GM18868 (cell line): ENCODE measurements around the gene MRM3.
"Not testable (repeated sequence)": the region's sequence is repeated elsewhere in the genome, so short reads cannot be mapped to it uniquely, and the experiment has no call there.

Source experiments
- ATAC-seq: cut with Tn5 transposase; IDR thresholded peaks from one replicate; pipeline ENCODE4 v1.9.1; 2021; ENCODE audit warnings: mild to moderate bottlenecking, moderate library complexity; ENCODE audit not compliant: unreplicated experiment

MRM3 gene, protein sequence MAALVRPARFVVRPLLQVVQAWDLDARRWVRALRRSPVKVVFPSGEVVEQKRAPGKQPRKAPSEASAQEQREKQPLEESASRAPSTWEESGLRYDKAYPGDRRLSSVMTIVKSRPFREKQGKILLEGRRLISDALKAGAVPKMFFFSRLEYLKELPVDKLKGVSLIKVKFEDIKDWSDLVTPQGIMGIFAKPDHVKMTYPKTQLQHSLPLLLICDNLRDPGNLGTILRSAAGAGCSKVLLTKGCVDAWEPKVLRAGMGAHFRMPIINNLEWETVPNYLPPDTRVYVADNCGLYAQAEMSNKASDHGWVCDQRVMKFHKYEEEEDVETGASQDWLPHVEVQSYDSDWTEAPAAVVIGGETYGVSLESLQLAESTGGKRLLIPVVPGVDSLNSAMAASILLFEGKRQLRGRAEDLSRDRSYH

DNA sequence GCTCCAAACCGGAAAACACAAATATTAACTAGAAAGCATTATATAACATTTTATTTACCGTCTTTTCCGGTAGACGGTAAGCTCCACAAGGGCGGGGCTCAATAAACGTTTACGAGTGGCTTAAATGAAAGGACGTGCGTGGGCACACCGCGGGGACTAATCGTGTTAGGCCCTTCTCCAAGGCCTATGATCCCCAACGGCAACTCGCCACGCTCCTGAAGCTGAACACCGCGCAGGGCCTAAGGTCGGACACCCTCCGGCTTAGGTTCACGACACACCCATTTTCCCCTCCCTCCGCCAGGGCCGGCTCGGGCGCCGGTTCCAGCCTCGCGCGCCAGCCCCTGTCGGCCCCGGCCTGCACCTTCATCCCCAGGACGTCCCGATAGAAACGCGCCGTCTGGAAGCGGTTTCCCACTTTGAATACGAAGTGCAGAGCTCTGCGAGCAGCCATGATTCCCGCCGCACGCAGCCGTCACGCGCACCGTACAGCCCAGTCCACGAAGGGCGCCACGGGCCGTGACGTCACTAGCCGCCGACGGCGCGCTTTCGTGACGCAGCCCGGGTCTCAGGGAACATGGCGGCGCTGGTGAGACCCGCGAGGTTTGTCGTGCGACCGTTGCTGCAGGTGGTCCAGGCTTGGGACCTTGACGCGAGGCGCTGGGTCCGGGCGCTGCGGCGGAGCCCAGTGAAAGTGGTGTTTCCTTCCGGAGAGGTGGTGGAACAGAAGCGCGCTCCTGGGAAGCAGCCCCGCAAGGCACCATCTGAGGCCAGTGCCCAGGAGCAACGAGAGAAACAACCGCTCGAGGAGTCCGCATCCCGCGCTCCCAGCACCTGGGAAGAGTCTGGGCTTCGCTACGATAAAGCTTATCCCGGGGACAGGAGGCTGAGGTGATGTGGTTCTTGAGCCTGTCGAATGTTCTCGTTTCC, at the start of gene MRM3, which contains the start of gene GLOD4:
Gene MRM3, plus strand, starts transcription at position 549 of the 927 bp plus-strand sequence. Its CDS starts 26 bp downstream, at position 575.
Gene GLOD4, minus strand, starts transcription at position 476 of the 927 bp plus-strand sequence. Its CDS starts 25 bp downstream, at position 451.
- ATAC-seq: peak; percentile 87

DNA sequence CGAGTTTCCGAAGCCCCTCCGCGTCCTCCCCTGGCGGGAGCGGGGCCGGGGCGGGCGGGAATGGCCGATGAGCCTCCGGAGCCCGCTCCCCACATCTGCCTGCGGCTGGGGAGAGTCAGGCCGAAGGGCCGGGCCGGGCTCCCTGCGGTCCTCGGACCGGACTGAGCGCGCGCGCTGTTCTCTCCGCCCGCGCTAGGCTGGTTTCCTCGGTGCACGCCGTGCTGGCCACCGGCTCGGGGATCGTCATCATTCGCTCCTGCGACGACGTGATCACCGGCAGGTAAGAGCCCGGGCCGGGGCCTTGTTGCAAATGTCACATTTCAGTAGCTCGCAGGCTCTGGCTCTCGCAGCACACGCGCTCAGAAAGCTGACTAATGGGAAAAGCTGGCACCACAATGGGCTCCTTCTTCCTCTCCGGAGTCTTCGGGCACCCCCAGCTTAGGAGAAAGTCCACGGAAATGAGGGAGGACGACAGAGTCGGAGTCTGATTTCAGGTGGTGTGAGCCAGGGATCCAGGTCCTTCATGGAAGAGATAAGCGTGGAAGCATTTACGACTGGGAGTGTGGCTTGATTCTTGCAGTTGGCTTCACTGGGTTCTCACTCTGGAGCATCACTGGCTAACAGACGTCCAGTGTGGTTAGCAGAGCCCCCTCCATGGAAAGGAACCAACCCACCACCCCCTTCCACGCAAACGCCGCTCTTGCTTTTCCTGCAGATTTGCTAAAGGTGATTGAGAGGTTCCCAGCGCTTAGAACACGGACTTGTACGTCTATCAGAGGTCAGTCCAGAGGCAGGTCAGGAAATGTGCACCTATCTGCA, 49.0 kb upstream of the MRM3 start:
- peak; percentile 47 for ATAC-seq

DNA sequence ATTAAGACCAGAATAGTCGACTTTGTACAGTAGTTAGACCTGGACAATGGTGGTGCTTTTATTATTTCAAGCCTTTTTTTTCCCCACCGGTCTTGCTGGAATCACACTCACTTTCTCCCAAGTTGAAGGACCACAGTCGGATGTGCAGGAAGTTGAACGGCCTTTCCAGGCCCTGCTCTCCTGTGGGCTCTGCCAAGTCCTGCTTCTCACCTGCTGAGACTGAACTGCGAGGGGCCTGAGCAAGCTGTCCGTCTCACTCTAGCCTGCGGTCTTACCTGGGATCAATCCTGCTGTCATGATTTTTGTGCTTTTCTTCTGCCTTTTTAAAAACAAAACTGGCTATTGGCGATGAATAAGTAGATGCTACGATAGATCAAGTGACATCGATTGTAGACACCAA, 48.4 kb upstream of the MRM3 start:
- no peak for ATAC-seq

DNA sequence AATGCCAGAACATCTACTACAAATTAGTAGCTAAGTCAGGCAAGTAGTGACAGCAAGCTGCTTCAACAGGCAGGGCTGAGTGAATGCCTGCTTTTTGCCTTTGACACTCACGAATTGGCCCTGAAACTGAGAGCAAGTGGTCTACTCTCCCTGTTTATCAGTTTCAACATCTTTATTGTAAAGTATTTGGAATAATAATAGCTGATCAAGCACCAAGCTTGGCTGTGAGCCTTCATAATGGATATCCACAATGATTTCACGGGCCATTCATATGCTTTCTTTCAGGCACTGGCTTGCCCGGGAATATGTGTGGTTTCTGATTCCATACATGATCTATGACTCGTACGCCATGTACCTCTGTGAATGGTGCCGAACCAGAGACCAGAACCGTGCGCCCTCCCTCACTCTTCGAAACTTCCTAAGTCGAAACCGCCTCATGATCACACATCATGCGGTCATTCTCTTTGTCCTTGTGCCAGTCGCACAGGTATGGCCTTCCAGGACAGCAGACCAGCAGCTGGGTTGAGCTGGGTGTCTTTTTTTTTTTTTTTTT, 44.5 kb upstream of the MRM3 start:
- ATAC-seq: no peak

DNA sequence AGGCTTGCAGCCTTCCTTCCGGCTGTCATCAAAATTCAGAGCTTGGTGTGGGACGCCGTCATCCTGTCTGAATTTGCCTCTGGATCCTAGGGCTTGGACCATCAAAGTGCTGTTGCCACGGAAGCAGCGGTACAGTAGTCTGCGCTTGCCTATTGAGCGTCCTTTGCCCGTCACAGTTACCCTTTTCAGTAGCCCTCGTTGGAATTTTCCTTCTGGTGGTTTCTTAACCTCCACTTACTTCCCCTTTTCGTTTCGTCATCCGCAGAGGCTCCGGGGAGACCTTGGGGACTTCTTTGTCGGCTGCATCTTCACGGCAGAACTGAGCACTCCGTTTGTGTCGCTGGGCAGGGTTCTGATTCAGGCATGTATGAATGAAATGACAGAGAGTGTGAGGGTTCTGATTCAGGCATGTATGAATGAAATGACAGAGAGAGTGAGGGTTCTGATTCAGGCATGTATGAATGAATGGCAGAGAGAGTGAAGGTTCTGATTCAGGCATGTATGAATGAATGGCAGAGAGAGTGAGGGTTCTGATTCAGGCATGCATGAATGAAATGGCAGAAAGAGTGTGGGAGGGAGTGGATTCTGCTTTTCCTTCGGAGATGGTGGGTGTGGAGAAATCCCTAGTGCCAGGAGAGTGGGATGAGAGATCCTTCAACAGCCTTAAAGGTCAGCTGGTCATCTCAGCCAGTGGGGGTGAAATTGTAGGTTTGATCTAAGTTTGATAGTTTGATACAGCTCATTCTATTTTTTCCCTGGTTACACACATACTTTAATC, 41.7 kb upstream of the MRM3 start:
- ATAC-seq: peak; percentile 80

DNA sequence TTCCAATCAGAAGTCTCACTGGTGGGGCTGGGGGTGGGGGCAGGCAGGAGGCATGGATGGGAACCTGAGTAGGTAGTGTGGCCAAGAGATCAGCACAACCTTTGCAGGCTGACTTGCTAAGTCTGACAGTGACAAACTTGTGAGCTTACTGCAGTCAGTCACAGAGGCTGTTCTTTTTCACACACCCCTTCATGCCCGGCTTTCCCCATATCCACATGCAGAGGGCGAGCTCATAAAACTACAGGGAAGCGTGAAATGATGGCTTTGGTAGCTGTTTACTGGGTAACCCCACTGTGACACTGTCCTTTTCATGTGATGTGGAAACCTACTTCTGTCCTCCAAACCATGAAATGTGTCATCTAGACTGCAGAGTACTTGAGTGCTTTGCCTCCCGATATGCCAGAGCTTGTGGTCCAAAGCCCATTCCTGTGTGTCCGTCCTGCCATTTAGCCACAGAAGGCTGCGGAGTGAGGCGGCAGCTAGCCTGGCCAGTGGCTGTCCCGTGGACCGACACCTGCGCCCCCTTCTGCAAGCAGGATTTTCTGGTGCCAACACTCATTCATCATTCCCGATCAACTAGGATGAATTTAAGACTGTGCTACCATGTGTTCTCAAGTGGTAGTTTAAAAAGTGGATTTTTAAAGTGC, 39.9 kb upstream of the MRM3 start:
- no peak for ATAC-seq

DNA sequence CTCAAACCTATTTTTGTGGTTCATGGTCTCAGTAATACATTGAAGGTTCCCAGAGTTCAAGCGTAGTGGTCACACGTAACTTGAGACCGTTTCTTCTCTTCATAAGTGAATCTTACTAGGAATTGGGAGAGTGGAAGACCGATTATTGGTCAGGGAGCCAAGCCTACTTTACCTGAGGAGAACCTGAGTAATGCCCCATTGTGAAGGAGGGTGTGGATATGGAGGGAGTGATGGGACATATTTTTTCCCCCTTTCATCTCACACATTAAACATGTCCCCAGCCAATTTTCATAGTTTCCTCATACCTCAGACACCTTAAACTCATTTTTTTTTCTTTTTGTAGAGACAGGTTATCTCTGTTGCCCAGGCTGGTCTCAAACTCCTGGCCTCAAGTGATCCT, 39.0 kb upstream of the MRM3 start:
- no peak for ATAC-seq

DNA sequence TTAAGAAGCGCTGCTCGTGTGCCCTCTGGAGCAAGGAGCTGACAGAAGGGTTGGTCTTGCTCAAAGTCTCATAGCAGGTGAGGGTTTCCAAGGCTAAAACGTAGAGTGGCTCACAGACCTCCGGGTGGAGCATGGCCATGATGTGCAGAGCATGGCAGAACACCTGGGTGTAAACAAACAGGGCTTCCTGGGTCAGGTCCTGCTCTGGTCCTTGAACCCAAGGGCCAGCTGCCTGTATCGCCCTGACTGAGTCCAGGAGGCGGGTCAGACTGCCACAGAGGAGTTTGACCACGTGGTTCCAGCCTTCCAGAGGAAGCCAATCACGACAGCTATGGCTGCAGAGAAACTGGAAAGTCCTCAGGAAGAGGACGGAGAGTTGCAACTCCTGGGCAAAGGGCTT, 37.2 kb upstream of the MRM3 start:
- ATAC-seq: no peak

DNA sequence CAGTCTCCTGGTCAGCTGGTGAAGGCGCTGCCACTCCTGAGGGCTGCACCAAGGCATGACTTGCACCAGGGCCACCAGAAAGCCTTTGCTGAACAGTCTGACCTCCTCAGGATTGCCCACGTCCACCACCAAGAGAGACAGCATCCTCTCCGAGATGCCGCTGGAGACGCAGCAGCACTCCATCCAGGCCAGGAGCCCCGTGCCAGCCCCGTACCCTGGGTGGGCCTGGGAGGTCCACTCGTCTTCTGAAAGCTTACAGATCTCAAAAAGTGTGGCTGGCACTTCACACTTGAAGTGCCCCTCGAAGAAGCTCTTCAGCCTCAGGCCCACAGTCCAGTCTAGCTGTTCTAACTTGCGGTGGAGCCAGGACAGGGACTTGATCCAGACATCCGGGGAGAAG, 36.7 kb upstream of the MRM3 start:
- ATAC-seq: no peak

DNA sequence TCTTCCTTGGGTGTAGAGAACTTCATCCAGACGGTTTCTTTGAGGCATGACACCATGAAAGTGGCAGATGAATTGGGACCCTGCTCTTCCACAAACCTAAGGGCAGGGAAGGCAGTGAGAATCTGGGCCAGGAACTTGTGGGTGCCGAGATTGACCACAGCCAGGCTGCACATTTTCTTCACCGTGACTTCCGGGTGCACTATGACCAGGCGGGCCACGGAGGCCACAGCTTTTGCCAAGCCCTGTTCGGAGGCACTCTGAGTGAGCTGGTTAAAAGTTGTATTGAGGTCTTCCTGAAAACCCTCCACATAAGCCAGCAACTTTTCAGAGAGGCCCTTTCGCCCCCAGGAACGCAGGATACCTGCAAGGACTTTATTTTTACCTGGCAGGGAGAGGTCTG, 36.0 kb upstream of the MRM3 start:
- ATAC-seq: no peak

DNA sequence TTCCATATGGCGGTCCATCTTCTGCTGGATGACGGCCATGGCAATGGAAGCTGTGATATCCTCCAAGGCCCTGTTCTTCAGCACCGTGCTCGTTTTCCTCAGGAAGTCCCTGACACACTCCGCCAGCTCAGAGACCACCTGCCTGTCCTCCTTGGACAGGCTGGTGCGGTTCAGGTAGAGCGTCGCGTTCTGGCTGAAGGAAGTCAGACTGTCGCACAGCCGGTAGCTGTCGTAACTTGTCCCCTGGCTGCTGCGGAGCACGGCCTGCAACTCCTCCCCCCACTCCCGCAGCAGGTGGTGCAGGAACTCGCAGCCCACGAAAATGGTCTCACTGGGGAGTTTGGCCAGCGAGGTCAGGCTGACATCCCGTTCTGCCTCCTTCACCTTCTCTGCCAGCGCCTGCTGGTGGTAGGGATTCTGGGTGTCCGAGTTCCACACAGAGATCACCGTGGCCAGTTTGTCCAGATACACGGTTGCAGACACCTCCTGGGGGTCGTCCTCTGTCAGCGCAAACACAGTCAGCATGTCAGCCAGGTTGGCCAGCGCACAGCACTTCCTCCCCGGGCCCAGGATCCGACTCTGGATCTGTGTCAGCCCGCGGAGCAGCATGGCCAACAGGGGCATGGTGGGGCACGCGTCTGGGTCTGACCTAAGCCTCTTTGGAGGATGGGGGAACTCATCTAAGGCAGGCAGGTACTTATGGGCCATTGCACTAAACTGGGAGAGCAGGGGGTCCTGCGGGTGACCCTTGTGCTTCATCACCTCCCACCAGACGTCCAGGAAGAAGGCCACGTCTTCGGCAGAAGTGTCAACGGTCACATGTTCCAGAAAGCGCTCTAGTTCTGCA, 35.1 kb upstream of the MRM3 start:
- no peak for ATAC-seq

DNA sequence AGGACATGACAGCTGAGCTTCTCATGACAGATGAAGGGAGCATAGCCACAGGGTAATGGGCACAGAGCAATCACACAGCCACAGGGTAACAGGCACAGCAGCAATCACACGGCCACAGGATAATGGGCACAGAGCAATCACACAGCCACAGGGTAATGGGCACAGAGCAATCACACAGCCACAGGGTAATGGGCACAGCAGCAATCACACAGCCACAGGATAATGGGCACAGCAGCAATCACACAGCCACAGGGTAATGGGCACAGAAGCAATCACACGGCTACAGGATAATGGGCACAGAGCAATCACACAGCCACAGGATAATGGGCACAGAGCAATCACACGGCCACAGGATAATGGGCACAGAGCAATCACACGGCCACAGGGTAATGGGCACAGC, 33.5 kb upstream of the MRM3 start:
- ATAC-seq: not testable (repeated sequence)

DNA sequence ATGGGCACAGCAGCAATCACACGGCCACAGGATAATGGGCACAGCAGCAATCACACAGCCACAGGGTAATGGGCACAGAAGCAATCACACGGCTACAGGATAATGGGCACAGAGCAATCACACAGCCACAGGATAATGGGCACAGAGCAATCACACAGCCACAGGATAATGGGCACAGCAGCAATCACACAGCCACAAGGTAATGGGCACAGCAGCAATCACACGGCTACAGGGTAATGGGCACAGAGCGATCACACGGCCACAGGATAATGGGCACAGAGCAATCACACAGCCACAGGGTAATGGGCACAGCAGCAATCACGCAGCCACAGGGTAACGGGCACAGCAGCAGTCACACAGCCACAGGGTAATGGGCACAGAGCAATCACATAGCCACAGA, 32.8 kb upstream of the MRM3 start:
- not testable (repeated sequence) for ATAC-seq

DNA sequence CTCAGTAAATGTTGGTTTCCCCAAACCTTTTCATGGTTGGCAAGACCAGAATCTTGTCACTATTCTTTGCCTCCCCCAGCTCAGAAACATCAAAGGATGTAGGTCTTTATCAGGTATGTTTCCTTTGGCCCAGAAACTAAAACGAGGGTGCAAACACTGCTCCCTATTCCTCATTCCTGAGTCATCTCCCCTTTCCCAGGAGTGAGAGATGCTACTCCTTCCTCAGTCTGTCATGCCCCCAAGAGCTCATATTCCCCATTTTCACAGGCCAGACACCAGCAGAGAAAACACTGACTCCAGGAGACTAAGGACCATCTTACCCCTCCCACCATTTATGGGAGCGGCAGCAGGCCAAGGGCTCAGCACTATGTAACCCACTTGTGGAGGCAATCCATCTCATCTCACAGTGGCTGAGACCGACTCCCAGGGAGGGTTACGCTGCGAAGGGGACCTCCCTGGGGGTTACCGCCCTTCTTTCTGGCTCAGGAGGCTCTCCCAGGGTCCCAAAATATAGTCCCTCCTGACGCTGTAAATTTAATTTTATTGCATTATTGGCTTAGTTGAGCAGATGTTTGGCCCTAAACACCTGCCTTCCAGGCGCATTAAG, 31.6 kb upstream of the MRM3 start:
- no peak for ATAC-seq

DNA sequence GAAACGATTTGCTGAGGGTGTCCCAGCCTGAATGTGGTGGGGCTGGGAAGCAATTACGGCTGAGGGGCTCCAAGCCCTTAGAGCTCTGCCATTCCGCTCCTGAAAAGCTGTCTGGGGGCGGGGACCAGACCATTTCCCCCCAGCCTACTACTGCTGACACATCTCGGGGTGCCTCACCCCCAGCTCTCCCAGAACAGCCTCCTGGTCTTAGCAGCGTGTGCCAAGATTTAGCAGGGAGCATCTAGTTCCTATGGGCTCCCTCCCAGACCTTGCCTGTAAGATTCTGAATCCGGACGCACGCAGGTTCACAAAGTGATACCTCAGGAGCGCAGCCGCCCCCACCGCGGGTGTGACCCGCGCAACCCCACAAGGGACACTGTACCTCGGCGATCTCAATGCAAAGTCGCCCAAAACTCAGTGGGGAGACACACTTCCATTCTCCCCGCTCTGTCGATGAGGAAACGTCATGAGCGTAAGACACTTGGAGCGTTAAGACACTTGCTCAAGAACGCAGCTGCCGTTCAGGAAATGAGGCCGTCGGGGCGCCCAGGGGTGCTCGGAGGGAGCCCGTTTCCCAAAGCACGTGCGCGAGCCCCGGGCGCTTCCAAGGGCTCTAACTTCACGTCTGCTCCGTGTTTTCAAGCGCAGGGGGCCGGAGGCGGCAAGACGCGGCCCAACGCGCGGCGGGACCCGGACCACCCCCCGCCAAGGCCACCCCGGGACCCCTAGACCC, 30.7 kb upstream of the MRM3 start:
- peak; percentile 17 for ATAC-seq

DNA sequence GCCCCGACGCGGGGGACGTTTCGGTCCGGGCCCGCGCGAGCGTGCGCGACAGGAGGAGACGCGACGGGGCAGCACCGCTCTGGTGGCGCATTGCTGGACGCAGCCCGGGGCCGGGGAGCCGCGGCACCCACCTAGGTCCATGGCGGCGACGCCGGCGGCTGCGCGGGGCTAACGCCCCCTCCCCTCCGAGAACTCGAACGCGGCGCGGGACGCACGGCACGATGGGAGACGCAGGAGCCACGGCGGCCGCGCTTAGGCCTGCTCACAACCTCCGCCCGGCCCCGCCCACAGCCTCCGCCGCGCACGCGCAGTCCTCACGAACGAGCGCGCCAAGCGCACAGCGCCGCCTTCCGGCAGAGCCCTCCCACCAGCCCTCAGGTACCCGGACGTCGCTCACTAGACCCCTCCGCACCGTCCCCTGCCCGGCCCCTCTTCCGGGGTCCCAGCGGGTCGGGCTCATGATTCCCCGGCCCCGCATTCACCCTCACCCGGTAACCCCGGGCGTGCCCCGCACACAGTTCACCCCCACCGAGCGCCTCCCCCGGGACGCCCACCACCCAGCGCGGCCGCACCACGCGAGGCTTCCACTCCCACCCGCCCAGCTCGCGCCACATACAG, 30.0 kb upstream of the MRM3 start, which contains the start of gene GEMIN4:
Gene GEMIN4, minus strand, starts transcription at position 263 of the 618 bp plus-strand sequence. Its CDS starts 122 bp downstream, at position 141.
- peak; percentile 84 for ATAC-seq
